AG04450 (cell line): Measurements from ENCODE around the gene ARHGEF17. TPM values are rescaled to one million over a fixed set of nuclear protein-coding genes. Genes with fewer than 3 reads are reported as not detected.

Source experiments
- CTCF ChIA-PET: fragments of 300-600, 350-600 bp; formaldehyde crosslinking; extraction: SDS; loops from one replicate; lab custom pipeline; 2022; ENCODE audit warnings: antibody characterized with exemption, inconsistent platforms; lab: Charles Lee
- POLR2A ChIA-PET: fragments of 350-600 bp; formaldehyde crosslinking; extraction: SDS; loops from one replicate; lab custom pipeline; 2021; ENCODE audit warnings: antibody characterized with exemption, inconsistent platforms; lab: Yijun Ruan, JAX
- DNase-seq: peaks from one replicate; pipeline ENCODE4 v3.0.0-alpha.2; 2011; ENCODE audit warnings: low read depth, low spot score
- H3K27ac ChIP-seq: one replicate; pipeline ENCODE4 v1.5.1; 2012; ENCODE audit warnings: low read depth, low read length, control low read depth
- H3K27me3 ChIP-seq: one replicate; pipeline ENCODE4 v1.6.0; 2012; ENCODE audit warnings: low read length; ENCODE audit not compliant: control insufficient read depth, insufficient read depth
- H3K4me3 ChIP-seq: 2 replicates; pipeline ENCODE4 v1.5.1; 2011; ENCODE audit warnings: mild to moderate bottlenecking, low read depth, low read length, control low read depth
- H3K9me3 ChIP-seq: 2 replicates; pipeline ENCODE4 v1.5.1; 2012; ENCODE audit warnings: low read length; ENCODE audit not compliant: control insufficient read depth, insufficient read depth
- polyA plus RNA-seq: library from polyadenylated mRNA; depleted of rRNA; stranded (reverse); fragments of >200 nt; gene quantifications from 2 replicates; pipeline ENCODE4 v1.2.3, GENCODE V29; 2011
- TF ChIP-seq, protein P1 (sequence below): IDR thresholded peaks from 2 replicates; pipeline ENCODE4 v1.5.1; 2011; ENCODE audit warnings: low read depth, low read length, control low read depth, inconsistent platforms

Gene ARHGEF17
- polyA plus RNA-seq, 1 experiment, result 30.6 TPM

DNA sequence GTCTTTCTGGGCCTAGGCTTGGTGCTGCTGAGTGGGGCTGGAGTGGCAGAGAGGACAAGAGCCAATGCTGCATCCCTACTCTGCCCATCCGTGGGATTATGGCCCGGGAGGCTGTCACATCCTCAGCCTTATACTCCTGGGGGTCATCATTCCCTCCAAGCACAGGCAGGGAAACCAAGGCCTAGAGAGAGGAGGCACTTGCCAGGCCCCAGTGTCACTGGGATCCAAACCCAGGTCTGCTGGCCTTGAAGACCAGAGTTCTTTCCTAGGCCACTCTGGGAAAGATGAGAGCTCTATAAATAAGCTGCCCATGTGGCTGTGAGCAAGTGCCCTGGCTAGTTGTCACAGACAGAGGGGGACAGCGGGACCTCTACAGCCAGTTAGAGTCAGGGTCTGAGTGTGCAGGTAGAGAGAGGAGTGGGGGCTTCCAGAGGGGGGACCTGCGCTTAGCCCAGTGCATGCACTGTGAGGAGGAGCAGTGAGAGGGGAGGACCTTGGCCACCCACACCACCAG lies 72.9 kb downstream of the ARHGEF17 start:
- TF ChIP-seq, protein P1, sequence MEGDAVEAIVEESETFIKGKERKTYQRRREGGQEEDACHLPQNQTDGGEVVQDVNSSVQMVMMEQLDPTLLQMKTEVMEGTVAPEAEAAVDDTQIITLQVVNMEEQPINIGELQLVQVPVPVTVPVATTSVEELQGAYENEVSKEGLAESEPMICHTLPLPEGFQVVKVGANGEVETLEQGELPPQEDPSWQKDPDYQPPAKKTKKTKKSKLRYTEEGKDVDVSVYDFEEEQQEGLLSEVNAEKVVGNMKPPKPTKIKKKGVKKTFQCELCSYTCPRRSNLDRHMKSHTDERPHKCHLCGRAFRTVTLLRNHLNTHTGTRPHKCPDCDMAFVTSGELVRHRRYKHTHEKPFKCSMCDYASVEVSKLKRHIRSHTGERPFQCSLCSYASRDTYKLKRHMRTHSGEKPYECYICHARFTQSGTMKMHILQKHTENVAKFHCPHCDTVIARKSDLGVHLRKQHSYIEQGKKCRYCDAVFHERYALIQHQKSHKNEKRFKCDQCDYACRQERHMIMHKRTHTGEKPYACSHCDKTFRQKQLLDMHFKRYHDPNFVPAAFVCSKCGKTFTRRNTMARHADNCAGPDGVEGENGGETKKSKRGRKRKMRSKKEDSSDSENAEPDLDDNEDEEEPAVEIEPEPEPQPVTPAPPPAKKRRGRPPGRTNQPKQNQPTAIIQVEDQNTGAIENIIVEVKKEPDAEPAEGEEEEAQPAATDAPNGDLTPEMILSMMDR, result no peak
- no peak for DNase-seq
- ChIA-PET CTCF (no interaction called here), POLR2A (no interaction called here)
- Histone ChIP-seq H3K27ac (no peak overlapping the region), H3K27me3 (no peaks in the 10 kb centered on the region), H3K4me3 (no peak overlapping the region), H3K9me3 (no peaks in the 10 kb centered on the region; the same call in 1 of the 2 replicates)

GRCh38 chr11:73381589-73381988 lies 73.5 kb downstream of the ARHGEF17 start:
- H3K9me3 ChIP-seq, result no peaks in the 10 kb centered on the region; the same call in 1 of the 2 replicates
- no peak overlapping the region for H3K4me3 ChIP-seq
- TF ChIP-seq, protein P1, result no peak
- CTCF ChIA-PET, result interaction anchor here (2.1 kb wide), 1 partner anchor 30 kb away, joined by 8 read pairs; no protein-coding TSS in a partner anchor
- no peak for DNase-seq
- no peak overlapping the region for H3K27ac ChIP-seq
- H3K27me3 ChIP-seq, result no peaks in the 10 kb centered on the region
- POLR2A ChIA-PET, result no interaction called here

DNA sequence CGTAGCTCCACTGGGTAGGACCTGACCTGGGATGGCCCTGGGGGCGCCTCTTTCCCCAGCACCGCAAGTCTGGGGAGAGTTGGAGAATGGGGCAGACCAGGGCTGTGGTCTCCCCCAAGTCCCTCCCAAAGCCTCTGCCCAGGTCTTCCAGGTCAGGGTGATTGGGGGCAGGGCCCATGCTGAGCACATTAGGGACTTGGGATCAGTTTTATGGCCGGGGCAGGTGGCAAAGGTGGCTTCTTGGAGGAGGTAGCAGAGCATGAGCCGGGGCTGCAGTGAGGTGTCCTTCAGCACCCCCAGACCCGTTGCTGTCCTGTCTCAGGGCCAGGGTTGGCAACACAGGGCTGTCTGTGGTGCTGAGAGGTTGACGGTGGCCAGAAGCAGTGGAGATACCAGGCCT lies 74.1 kb downstream of the ARHGEF17 start:
- POLR2A ChIA-PET, result no interaction called here
- TF ChIP-seq, protein P1, result no peak
- Histone ChIP-seq H3K27me3 (no peaks in the 10 kb centered on the region), H3K9me3 (no peaks in the 10 kb centered on the region; the same call in 1 of the 2 replicates), H3K4me3 (no peak overlapping the region), H3K27ac (no peak overlapping the region)
- CTCF ChIA-PET, result interaction anchor here (1.4 to 2.1 kb wide), 2 partner anchors 31 to 278 kb away, joined by 3 to 8 read pairs; no protein-coding TSS in a partner anchor
- DNase-seq, result no peak

DNA sequence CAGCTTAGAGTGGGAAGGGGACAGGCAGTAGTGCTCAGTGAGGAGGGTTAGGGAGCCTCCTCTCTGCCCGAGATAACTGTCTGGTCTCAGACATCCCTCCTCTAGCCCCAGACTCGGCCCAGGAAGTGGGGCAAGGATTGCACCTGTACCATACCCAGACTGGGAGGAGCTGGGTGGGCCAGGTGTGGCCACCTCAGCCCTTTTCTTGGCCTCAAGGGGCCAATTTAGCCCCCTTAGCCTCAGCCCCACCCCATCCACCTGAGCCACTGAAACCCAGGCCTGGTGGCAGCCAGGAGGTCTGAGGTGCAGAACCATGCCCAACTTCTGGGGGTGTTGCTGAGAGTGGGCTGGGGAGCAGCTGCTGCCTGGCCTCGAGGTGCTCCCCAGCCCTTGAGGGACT lies 74.7 kb downstream of the ARHGEF17 start:
- CTCF ChIA-PET, result interaction anchor here (1.4 to 2.1 kb wide), 3 partner anchors 11 to 278 kb away, joined by 3 to 8 read pairs (median 6); no protein-coding TSS in a partner anchor
- TF ChIP-seq, protein P1, result no peak
- Histone ChIP-seq H3K9me3 (no peaks in the 10 kb centered on the region; the same call in 1 of the 2 replicates), H3K27me3 (no peaks in the 10 kb centered on the region), H3K27ac (no peak overlapping the region), H3K4me3 (no peak overlapping the region)
- POLR2A ChIA-PET, result no interaction called here
- no peak for DNase-seq
